HG02973 (cell line): Measurements from ENCODE around the gene CLTCL1.
"Not testable (repeated sequence)": the region's sequence is repeated elsewhere in the genome, so short reads cannot be mapped to it uniquely, and the experiment has no call there.

ENCODE experiments used
- ATAC-seq: cut with Tn5 transposase; IDR thresholded peaks from one replicate; pipeline ENCODE4 v1.9.1; 2021; ENCODE audit warnings: moderate library complexity; ENCODE audit not compliant: unreplicated experiment

Gene CLTCL1

DNA sequence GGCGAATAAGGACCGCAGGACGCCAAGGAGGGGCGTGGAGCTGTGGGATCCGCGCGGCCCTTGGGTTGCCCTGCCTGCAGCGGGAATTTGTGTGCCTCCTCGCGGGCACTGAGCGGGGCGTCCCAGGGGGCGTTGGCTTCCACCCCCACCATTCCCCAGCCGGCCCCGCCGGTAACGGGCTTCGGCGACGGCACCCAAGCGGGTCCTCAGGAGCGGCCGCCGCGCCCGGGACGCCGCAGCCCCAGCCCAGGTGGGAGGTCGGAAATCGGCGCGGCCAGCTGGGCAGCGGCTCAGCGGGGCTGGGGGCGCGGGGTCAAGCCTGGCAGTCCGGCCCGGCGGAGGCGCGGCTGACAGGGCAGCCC, 320 bp downstream of the CLTCL1 start:
- ATAC-seq = peak; percentile 29

DNA sequence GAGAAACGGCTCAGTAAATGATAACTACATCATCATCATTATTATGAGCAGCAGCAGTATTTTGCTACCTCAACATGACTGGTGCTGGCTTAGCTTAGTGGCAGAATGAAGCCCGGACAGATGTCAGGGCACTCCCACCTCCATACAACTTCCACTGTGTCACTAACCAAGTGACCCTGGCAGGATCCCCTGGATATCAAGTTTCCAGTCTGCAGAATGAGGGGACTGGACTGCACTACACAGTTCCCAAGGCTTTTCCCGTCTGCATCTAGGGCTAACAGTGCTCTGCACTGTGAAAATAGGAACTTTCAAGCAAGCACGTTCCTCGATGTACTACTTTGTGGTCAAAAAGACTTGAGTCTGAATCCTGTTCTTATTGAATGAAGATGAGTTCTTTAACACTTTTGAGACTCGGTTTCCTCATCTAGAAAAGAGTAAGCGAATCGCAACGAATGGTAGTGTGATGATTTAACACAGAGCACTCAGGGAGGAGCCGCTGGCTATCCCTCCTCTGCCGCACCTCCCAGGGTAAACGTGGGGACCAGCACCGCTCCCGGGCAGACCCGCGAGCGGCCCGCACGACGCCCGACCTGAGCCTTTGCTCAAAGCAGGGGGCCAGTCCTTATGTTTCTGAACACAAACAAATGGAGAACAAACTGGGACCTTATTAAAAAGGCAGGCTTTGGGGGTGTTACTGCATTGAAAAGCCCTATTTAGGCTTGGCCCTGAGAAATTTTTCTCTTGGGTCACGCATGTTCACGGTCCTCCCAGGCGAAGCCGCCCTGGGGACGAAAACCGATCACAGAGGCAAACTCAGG, 910 bp downstream of the CLTCL1 start:
- ATAC-seq = no peak

DNA sequence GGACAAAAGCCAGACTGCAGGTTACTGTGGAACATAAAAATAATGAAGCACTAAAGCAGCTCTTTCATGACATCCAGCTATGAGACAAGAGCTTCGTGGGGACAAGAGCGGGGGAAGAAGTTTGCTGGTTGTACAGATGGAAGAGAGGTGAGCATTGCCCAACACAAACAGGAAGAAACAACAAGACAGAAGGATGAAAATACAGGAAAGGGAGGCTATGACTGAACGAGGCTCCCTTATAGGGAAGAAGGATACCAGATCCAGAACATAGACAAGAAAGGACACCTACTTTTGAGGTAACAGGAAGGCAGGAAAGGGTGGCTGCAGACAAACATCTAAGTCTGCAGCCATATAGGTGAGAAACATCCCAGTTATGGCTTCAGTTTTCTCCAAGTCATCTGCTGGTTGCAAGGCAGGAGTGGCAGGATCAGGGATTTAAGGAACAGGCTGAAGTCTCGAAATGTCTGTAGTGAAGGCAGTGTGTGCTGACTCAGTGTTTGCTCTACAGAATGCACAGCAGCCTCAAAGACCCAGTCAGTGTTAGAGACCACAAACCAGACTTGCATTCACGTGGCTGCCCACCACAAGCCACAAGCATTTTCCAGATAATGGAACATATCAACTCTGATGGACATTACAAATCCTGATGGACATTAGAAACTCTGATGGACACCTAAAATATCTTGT, 1.9 kb downstream of the CLTCL1 start:
- no peak for ATAC-seq

DNA sequence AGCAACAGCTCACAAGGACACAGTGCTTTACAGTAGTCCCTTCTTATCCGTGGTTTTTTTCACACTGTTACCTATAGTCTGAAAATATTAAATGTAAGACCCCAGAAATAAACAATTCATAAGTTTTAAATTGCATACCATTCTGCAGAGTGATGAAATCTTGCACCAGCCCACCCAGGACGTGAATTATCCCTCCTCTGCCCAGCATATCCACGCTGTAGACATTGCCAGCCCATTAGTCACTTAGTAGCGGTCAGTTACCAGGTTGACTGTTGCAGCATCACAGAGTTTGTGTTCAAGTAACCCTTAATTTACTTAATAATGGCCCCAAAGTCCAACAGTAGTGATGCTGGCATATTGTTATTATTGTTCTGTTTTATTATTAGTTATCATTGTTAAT, 3.6 kb downstream of the CLTCL1 start:
- no peak for ATAC-seq

DNA sequence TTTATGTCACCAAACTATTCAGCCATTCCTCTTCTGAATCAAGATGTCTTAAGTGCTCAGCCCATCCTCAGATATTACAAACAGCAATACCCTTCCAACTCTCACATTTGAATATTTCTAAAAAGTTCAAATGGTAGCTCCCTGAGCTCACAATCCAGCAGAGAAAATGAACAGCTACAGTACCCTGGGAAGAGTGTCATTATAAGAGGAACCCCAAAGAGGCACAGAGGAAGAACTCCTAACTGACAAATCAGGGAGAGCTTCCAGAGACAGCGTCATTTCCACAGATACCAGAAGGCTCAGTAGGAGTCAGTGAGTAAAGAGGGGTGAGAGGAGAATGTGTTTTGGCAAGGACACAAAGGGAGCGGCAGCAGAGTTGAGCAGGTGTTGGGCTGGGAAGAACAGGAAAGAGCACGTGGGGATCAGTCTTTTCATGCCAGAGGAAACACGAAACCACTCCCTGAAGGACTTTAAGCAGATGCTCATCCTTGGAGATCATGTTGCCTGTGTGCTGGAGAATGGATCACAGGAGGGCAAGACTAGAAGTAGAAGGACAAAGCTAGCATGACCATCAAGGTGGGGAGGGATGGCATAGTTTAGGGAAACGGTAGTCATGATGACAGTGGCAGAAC, 4.3 kb downstream of the CLTCL1 start:
- ATAC-seq = no peak

DNA sequence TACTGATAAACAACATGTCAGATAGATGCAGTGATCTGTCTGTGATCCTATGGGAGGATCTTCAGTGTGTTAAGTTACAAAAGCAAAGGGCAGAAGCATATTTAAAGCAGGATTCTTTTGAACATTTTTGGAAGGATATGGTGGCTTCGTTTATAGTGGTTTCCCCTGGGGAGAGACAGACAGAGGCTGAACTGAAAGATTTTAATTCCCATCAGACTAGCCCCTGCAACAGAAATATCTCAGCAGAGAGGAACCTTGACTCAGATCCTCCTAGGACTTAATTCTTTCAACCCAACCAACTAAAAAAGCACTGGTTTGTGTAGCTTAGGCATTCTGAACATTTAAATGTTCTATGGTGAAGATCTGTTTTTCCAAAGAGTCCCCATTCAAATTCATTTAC, 5.7 kb downstream of the CLTCL1 start:
- no peak for ATAC-seq

DNA sequence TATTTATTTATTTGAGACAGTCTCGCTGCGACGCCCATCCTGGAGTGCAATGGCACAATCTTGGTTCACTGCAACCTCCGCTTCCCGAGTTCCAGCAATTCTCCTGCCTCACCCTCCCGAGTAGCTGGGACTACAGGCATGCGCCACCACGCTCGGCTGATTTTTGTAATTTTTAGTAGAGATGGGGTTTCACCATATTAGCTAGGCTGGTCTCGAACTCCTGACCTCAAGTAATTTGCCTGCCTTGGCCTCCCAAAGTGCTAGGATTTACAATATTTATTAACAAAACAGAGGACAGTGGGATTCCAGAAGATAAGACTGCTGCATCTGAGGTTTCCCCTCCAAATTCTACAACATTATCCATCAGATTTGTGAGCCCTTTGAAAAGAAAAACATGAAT, 12.4 kb downstream of the CLTCL1 start:
- not testable (repeated sequence) for ATAC-seq

DNA sequence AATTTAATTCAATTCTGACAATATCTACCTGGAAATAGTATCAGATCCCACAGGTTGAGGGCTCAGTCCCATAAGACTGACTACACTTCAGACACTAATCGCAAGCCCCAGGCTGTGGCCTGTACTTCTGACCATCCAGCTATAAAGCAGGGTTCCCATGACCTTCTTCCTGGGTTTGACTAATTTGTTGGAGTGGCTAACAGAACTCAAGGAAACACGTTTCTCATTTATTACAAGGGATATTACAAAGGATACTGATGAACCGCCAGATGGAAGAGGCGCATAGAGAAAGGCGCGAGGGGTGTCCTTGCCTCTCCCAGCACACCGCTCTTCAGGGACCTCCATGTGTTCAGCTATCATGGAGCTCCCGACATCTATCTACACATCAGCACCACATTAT, 13.7 kb downstream of the CLTCL1 start:
- ATAC-seq = no peak

DNA sequence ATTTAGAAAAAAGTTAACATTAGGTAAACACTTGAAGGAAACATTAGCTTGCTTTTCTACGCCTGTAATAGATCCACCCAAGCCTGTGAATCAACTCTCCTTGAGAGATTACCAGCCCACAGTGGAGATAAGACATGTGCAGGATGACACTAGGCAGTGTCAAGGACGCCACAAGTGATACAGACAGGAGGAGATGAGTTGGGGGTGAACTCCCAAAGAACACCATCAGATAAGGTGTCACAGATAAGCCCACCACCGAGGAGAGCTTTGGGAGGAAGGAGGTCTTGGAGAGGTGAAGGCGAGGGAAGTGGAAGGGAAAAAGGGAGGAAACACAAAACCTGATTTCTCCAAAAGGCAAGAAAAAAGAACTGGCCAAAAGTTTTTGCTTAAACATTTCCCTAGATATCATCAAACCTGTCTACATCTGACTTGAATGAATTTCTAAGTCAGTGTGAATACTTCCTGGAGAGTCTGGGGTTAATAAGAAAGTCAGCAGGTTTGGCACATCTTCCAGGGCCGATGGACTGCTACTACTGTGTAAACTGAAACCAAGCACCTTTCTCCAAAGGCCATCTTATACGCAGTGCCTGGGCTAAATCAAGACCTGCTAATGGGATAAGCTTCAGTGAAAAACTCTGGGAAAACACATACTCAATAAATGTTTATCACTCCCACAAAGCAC, 15.5 kb downstream of the CLTCL1 start:
- ATAC-seq = no peak

DNA sequence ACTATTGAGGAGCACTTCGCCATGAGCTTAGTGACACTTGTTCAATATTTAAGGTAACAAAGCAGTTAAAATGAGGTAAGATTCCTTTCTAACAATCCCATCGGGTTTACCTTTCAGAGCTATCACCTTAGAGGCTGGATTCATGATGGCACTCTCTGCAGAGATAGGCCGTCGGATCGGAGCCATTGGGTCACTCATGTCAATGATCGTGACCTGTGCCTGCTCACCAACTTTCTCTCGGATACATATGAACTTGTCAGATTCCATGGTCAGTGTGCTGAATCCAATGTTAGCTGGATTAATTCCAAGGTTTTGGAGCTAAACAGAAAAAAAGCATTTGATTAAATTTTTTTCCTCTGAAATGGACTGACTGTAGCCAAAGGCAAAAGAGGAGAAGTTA, 16.0 kb downstream of the CLTCL1 start:
- no peak for ATAC-seq

DNA sequence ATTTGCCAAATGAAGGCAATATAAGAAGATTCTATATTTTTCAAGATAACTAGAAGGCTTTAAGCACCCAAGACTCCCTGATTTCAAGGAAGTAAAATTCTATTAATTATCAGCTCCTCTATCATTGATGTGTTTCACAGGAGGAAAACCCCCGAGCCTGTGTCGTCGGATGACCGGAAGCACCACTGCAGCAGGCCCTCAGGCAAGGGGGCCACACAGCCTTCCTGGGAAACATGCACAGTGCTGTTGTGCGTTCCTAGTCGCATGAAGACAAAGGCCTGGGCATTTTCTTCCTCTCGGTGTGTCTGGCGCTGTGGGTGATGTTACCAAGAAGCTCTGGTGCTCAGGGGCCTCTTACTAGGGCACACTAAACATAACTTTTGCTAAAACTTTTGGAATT, 16.4 kb downstream of the CLTCL1 start:
- no peak for ATAC-seq

DNA sequence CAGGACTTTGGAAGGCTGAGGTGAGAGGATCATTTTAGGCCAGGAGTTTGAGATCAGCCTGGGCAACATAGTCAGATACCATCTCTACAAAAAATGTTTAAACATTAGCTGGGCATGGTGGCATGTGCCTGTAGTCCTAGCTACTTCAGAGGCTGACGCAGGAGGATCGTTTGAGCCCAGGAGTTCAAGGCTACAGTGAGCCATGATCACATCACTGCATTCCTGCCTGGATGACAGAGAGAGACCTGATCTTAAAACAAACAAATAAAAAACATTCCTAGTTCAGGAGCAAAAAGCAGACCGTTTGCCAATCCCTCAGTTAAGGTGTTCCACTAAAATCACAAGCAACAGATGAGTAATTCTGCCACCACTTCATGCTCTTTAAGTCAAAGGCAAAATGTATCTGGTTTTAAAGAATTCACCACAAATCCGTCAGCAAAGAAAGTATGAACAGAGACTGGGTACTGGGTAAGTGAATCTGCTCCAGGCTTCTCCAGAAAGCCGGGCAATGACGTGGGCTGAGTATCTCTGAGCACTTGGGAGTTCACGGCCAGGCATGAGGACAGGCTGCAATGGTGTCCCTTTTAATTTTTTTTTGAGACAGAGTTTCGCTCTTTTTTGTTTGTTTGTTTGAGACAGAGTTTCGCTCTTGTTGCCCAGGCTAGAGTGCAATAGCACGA, 19.5 kb downstream of the CLTCL1 start:
- ATAC-seq = no peak

DNA sequence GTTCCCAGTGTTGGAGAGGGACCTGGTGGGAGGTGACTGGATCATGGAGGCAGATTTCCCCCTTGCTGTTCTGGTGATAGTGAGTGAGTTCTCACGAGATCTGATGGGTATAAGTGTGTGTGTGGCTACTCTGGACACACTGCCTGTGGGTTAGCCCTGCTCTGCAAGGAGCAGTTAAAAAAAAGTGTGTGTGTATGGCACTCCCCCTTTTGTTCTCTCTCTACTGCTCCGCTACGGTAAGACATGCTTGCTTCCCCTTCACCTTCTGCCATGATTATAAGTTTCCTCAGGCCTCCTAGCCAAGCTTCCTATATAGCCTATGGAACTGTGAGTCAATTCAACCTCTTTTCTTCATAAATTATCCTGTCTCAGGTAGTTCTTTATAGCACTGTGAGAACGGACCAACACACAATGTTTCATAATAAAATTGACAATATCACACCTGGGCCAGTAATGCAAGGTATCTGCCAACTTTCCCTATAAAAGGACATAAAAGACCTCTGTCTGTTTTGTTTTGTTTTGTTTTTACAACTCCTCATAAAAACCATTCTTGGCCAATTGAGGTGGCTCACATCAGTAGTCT, 20.2 kb downstream of the CLTCL1 start:
- no peak for ATAC-seq

DNA sequence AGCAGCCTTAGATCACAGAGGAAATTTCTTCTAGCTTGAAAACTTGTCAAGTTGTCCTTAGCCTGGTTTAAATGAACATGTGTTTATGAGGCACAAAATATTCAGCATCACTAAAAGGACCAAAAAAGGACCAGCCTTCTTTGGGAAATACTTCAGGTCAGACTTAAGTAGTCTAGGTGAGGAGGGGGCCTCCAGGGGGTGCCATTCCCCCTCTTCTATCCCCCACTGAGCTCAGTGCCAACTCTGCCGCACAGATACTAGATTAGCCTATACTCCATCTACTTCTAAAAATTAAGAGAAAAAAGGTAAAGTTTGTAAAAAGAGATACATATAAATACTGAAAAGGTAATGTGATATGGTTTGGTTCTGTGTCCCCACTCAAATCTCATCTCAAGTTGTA, 20.6 kb downstream of the CLTCL1 start:
- ATAC-seq = no peak

DNA sequence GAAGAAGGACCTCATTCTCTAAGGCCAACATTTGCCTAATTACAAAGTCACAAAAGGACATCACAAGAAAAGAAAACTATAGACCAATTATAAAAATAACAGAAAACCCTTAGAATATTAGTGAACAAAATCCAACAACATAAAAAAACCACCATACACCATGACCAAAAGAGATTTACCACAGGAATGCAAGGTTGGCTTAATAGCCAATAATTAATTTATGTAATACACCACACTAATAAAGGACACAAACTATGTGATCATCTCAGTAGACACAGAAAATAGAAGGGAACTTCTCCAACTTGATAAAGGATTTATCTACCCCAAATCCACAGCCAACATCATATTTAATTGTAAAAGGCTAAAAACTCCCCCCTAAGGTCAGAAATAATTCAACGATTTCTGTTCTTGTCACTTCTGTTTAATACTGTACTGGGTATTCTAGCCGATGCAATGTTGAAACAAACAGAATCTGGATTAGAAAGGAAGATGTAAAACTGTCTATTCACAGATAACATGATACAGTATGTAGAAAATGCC, 24.9 kb downstream of the CLTCL1 start:
- no peak for ATAC-seq

DNA sequence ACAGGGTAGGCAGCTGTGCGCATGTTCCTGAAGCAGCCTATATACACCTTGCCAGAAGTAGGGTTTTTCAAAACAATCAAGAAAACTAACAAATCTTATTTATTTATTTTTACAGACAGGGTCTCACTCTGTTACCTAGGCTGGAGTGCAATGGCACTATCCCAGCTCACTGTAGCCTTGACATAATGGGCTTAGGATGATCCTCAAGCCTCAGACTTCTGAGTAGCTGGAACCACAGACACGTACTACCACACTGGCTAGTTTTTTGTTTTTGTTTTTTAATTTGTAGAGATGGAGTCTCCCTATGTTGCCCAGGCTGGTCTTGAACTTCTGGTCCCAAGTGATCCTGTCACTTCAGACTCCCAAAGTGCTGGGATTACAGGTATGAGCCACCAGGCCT, 25.7 kb downstream of the CLTCL1 start:
- ATAC-seq = no peak

DNA sequence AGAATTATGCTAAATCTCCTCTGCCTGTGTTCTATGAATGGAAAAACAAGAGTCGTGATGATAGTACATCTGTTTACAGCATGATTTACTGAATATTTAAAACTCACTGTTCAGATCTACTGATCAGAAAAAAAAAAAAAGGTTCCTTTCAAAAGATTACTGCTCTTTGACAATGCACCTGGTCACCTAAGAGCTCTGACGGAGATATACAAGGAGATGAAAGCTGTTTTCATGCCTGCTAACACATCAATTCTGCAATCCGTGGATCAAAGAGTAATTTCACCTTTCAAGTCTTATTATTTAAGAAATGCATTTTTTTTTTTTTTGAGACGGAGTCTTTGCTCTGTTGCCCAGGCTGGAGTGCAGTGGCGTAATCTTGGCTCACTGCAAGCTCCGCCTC, 30.7 kb downstream of the CLTCL1 start:
- ATAC-seq = no peak

DNA sequence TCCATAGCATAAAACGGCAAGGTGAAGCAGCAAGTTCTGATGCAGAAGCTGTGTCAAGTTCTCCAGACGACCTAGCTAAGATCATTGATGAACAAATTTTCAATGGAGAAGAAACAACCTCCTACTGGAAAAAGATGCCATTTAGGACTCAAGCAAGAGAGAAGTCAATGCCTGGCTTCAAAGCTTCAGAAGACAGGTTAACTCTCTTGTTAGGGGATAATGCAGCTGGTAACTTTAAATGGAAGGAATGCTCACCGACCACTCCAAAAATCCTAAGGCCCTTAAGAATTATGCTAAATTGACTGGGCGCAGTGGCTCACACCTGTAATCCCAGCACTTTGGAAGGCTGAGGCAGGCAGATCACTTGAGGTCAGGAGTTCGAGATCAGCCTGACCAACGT, 31.3 kb downstream of the CLTCL1 start:
- no peak for ATAC-seq

DNA sequence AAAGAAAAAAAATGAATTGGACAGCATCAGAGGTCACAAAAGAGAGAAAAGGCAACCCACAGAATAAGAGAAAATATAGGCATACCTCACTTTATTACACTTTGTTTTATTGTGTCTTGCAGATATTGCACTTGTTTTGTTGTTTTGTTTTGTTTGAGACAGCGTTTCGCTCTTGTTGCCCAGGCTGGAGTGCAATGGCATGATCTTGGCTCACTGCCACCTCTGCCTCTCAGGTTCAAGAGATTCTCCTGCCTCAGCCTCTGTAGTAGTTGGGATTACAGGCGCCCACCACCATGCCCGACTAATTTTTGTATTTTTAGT, 32.6 kb downstream of the CLTCL1 start:
- ATAC-seq = not testable (repeated sequence)

DNA sequence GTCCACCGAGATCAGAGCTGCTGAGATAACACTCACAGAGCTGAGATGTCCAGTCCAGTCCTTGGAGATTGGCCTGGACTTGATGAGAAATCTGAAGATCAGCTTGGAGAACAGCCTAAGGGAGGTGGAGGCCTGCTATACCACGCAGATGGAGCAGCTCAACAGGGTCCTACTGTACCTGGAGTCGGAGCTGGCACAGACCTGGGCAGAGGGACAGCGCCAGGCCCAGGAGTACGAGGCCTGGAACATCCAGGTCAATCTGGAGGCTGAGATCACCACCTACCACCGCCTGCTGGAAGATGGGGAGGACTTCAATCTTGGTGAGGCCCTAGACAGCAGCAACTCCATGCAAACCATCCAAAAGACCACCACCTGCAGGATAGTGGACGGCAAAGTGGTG, 33.1 kb downstream of the CLTCL1 start:
- ATAC-seq = no peak

DNA sequence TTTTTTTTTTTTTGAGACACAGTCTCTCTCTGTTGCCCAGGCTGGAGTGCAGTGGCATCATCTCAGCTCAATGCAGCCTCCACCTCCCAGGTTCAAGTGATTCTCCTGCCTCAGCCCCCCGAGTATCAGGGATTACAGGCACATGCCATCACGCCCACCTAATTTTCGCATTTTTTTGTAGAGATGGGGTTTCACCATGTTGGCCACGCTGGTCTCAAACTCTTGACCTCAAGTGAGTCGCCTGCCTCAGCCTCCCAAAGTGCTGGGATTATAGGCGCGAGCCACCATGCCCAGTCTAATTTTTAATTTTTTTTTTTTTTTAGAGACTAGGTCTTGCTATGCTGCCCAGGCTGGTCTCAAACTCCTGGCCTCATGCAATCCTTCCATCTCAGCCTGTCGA, 35.2 kb downstream of the CLTCL1 start:
- not testable (repeated sequence) for ATAC-seq
